Endothelial cell of umbilical vein (primary cell): Measurements from ENCODE around the gene TLN1. TPM values are rescaled to one million over a fixed set of nuclear protein-coding genes. Genes with fewer than 3 reads are reported as not detected.

Experiments
- BruUV-seq: library from RNA; stranded (reverse); fragments of 400-500 nt; replicated peaks from 2 replicates; lab custom pipeline; 2021; lab: Mats Ljungman, UMichigan
- CTCF ChIA-PET: fragments of 300-600, 350-600 bp; sonication (Branson Sonifier 250); formaldehyde crosslinking; loops from one replicate; lab custom pipeline; 2021; ENCODE audit warnings: antibody characterized with exemption, inconsistent platforms; lab: Charles Lee
- POLR2A ChIA-PET: fragments of 300-600, 350-600 bp; sonication (Branson Sonifier 250); formaldehyde crosslinking; loops from one replicate; lab custom pipeline; 2021; ENCODE audit warnings: antibody characterized with exemption, inconsistent platforms; lab: Charles Lee
- DNase-seq: peaks from one replicate; pipeline ENCODE4 v3.0.0-alpha.2; 2011; ENCODE audit warnings: low read depth, low spot score
- FAIRE-seq: peaks from 2 replicates; lab custom pipeline; 2011; peaks lifted over from hg19 to GRCh38; lab: Jason Lieb, UNC
- H2AFZ ChIP-seq: 2 replicates; pipeline ENCODE4 v1.6.0; 2012; ENCODE audit warnings: low read depth, low read length, control low read depth, inconsistent platforms
- H3K27ac ChIP-seq: 2 replicates; pipeline ENCODE4 v1.5.1; 2011; ENCODE audit warnings: low read depth, mild to moderate bottlenecking, control low read depth, low read length, moderate library complexity; ENCODE audit not compliant: insufficient read depth
- H3K27me3 ChIP-seq, 2 experiments: 2 replicates each; pipeline versions ENCODE4 v1.6.0 to v1.6.1; 2011; ENCODE audit warnings: low read length in 2 of 2, mixed read lengths in 1 of 2; ENCODE audit not compliant: control insufficient read depth in 2 of 2, insufficient read depth in 2 of 2
- H3K36me3 ChIP-seq, 2 experiments: 2 replicates in 1 of 2; 3 replicates in 1 of 2; pipeline ENCODE4 v1.5.1; 2011; ENCODE audit warnings: low read length in 2 of 2, mild to moderate bottlenecking in 1 of 2, moderate library complexity in 1 of 2; ENCODE audit not compliant: control insufficient read depth in 2 of 2, insufficient read depth in 2 of 2; ENCODE audit errors: extremely low read depth in 1 of 2
- H3K4me1 ChIP-seq: 3 replicates; pipeline ENCODE4 v1.5.1; 2011; ENCODE audit warnings: mild to moderate bottlenecking, low read length; ENCODE audit not compliant: control insufficient read depth, insufficient read depth; ENCODE audit errors: extremely low read depth
- H3K4me2 ChIP-seq: 2 replicates; pipeline ENCODE4 v1.6.1; 2011; ENCODE audit warnings: low read length, control low read depth, mixed read lengths; ENCODE audit not compliant: insufficient read depth
- H3K4me3 ChIP-seq, 3 experiments: fragments of 200-600 bp in 1 of 3; sonication (generic), shearing (Covaris generic) in 1 of 3; replicated peaks in 1 of 3; 2 replicates each; pipeline ENCODE4 v1.5.1; 2011 to 2016; ENCODE audit warnings: control low read depth in 3 of 3, low read length in 3 of 3, mild to moderate bottlenecking in 2 of 3, inconsistent platforms in 1 of 3, low read depth in 1 of 3, moderate library complexity in 1 of 3; ENCODE audit not compliant: insufficient read depth in 1 of 3
- H3K79me2 ChIP-seq: 2 replicates; pipeline ENCODE4 v1.6.0; 2012; ENCODE audit warnings: low read length, inconsistent platforms; ENCODE audit not compliant: control insufficient read depth, insufficient read depth
- H3K9ac ChIP-seq: replicated peaks from 2 replicates; pipeline ENCODE3; 2011; ENCODE audit warnings: low read length, control low read depth; ENCODE audit not compliant: insufficient read depth; ENCODE audit errors: extremely low read depth
- H3K9me1 ChIP-seq: replicated peaks from 3 replicates; pipeline ENCODE4 v1.6.0; 2011; ENCODE audit warnings: mild to moderate bottlenecking, low read length; ENCODE audit not compliant: control insufficient read depth, insufficient read depth; ENCODE audit errors: extremely low read depth
- H3K9me3 ChIP-seq: replicated peaks from 2 replicates; pipeline ENCODE4 v1.5.1; 2012; ENCODE audit warnings: low read length, inconsistent platforms; ENCODE audit not compliant: control insufficient read depth, insufficient read depth
- H4K20me1 ChIP-seq: replicated peaks from 2 replicates; pipeline ENCODE3; 2011; ENCODE audit warnings: mild to moderate bottlenecking, low read length; ENCODE audit not compliant: control insufficient read depth, insufficient read depth; ENCODE audit errors: extremely low read depth
- CTCF ChIP-seq, 2 donors: IDR thresholded peaks; 1 replicate in 1 of 2; 2 replicates in 1 of 2; pipeline ENCODE4 v1.5.1; 2011; ENCODE audit warnings: low read length in 2 of 2, mild to moderate bottlenecking in 2 of 2, moderate library complexity in 2 of 2, control low read depth in 1 of 2, inconsistent platforms in 1 of 2, low read depth in 1 of 2; ENCODE audit not compliant: insufficient read depth in 1 of 2; ENCODE audit errors: extremely low read depth in 1 of 2
- EZH2 ChIP-seq: IDR thresholded peaks from 2 replicates; pipeline ENCODE4 v1.6.1; 2012; ENCODE audit warnings: borderline replicate concordance, low read depth, mild to moderate bottlenecking, moderate library complexity, low read length, inconsistent platforms; ENCODE audit not compliant: severe bottlenecking
- FOS ChIP-seq: IDR thresholded peaks from 2 replicates; pipeline ENCODE4 v1.6.1; 2011; ENCODE audit warnings: mild to moderate bottlenecking, low read length, moderate library complexity, borderline replicate concordance; ENCODE audit not compliant: insufficient read depth
- GATA2 ChIP-seq: IDR thresholded peaks from 2 replicates; pipeline ENCODE4 v1.7.0; 2011; ENCODE audit warnings: low read depth, mild to moderate bottlenecking, moderate library complexity, mixed read lengths, low read length; ENCODE audit not compliant: insufficient read length, insufficient read depth
- JUN ChIP-seq: IDR thresholded peaks from 2 replicates; pipeline ENCODE4 v1.6.1; 2011; ENCODE audit warnings: borderline replicate concordance, low read depth; ENCODE audit not compliant: insufficient read length, insufficient read depth
- MAX ChIP-seq: IDR thresholded peaks from 2 replicates; pipeline ENCODE4 v1.6.1; 2011; ENCODE audit not compliant: insufficient read depth, insufficient read length
- MYC ChIP-seq: IDR thresholded peaks from one replicate; pipeline ENCODE4 v1.6.1; 2011; ENCODE audit warnings: mild to moderate bottlenecking, low read depth, low read length
- POLR2A ChIP-seq: IDR thresholded peaks from 2 replicates; pipeline ENCODE4 v1.6.1; 2012; ENCODE audit warnings: low read depth, mild to moderate bottlenecking, control low read depth, low read length
- POLR2AphosphoS5 ChIP-seq: IDR thresholded peaks from 2 replicates; pipeline ENCODE4 v1.6.1; 2012; ENCODE audit warnings: low read depth, mild to moderate bottlenecking, control low read depth, low read length, moderate library complexity; ENCODE audit not compliant: insufficient read depth
- dilution Hi-C: fragments of 300-500 bp; cut with MboI; formaldehyde crosslinking; loops from one replicate; pipeline ENCODE4 v1.15.0; 2019; ENCODE audit warnings: low sequenced_read_pairs; ENCODE audit not compliant: extremely low pct_ligation_motif_present
- intact Hi-C: fragments of 100-400 bp; cut with micrococcal nuclease; formaldehyde crosslinking; loops from one replicate; pipeline ENCODE4 v1.10.0; 2022
- polyA plus RNA-seq, 4 experiments: library from polyadenylated mRNA; depleted of rRNA in 3 of 4; stranded (reverse) in 3 of 4; unstranded in 1 of 4; fragments of >200 nt; gene quantifications; 2 replicates each; pipeline versions ENCODE4 v1.2.1 to v1.2.3, GENCODE V29; 2011 to 2012; ENCODE audit warnings: missing spikeins in 1 of 4
- total RNA-seq: library from RNA; stranded (reverse); gene quantifications from 2 replicates; pipeline ENCODE4 v1.2.3, GENCODE V29; 2021

The TLN1 gene
- total and polyA plus RNA-seq, 2 donors (not counting 3 experiments of a cell fraction or from before 2014, with no cell fraction given), result 120 to 450 TPM

- Histone ChIP-seq H3K9me1 (no peaks in the 10 kb centered on the region), H3K27me3 (peaks cover 0 to 2% of the 10 kb centered on the region in 2 experiments), H4K20me1 (no peaks in the 10 kb centered on the region), H3K9me3 (no peaks in the 10 kb centered on the region), H3K36me3 (no peaks in the 10 kb centered on the region), H2AFZ (no peak overlapping the region), H3K4me3 (no peak overlapping the region), H3K79me2 (no peaks in the 10 kb centered on the region), H3K27ac (no peak overlapping the region), H3K4me1 (no peaks in the 10 kb centered on the region), H3K9ac (no peak overlapping the region), H3K4me2 (no peak overlapping the region)
- no TSS peak for BruUV-seq
- TF ChIP-seq MYC, result no peak
- no peak for TF ChIP-seq CTCF (IDR thresholded peaks at IDR 0.05; ENCODE audit: extremely low read depth in 1 of 2, insufficient read depth in 1 of 2, low read depth in 1 of 2, low read length in 2 of 2)
- no peak for TF ChIP-seq MAX
- TF ChIP-seq EZH2, result no peak
- no peak for TF ChIP-seq JUN
- no peak for TF ChIP-seq POLR2A
- TF ChIP-seq GATA2, result no peak
- no peak for TF ChIP-seq POLR2AphosphoS5
- no peak for TF ChIP-seq FOS
- intact Hi-C loops, result no loop called here
- POLR2A ChIA-PET, result no interaction called here
- peak; percentile 49 for FAIRE-seq
- dilution Hi-C loops, result no loop called here
- DNase-seq, result no peak
- CTCF ChIA-PET, result no interaction called here
Measured at GRCh38 chr9:35651956-35652828, 79.8 kb downstream of the TLN1 start.
